ENCODE results near the gene RNF32. TPM values are rescaled to one million over a fixed set of nuclear protein-coding genes. Genes with fewer than 3 reads are reported as not detected.

RNF32 gene
- total RNA-seq, 6 donors from 2014 or later = 1.1 to 4.0 (median 2.6) TPM; not detected in 1

DNA sequence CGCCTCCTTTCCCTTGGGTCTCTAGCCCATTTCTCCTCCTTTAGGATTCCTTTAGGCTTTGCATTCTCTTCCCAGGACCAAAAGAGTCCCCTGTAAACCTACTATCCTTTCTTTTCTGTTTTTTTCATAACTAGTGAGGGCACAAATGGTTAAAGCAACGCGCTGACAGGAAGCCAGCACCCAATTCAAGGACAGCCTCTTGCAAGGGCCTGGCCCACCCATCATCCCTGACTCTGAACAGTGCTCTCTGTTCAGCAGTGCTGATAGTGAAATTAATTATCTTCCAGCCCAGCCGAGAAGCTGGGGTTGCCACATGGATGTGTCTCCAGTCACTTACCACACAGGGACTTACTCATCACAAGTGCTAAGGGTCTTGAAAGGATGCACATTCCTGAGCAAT lies 38.3 kb upstream of the RNF32 start:
- TF ChIP-seq POLR2A (IDR thresholded peaks at IDR 0.05) = no peak
- TF ChIP-seq POLR2AphosphoS5 (IDR thresholded peaks at IDR 0.05) = no peak
- H3K4me3 ChIP-seq = no peak overlapping the region
- no peak overlapping the region for H3K27ac ChIP-seq
- 91 to 95% methylated on average over 4 of the region's 4 CpGs for WGBS, 2 donors
- no peaks in the 10 kb centered on the region for H3K9me3 ChIP-seq
- ATAC-seq (ENCODE audit: low FRiP score in 2 of 2) (no peak), DNase-seq (no peak)
- H3K4me1 ChIP-seq = peaks cover 0 to 2% (median 1%) of the 10 kb centered on the region in 4 donors
- H3K36me3 ChIP-seq = no peaks in the 10 kb centered on the region
- no peaks in the 10 kb centered on the region for H3K27me3 ChIP-seq

DNA sequence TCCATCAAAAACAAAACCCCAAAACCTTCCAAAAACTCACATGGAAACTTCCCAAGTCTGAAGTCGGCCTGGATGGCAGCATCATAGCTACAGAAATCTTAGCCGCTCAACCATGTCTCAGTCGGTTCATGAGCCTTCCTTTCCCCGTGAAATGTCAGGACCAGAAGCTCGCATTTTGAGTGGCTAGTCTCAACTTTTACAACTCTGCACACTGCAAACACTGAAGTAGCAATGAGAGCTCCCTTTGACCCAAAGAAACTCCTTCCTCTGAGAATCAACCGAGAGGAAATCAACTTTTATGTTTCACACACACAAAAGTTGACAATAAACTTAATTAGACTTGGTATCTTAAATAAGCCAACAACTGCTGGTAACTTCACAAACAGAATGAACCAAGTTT lies 37.6 kb upstream of the RNF32 start:
- WGBS, 2 donors = 84% methylated on average over 6 of the region's 6 CpGs
- Histone ChIP-seq H3K27ac (no peak overlapping the region), H3K4me1 (peaks cover 0 to 9% (median 7%) of the 10 kb centered on the region in 4 donors), H3K4me3 (no peak overlapping the region), H3K27me3 (no peaks in the 10 kb centered on the region), H3K9me3 (no peaks in the 10 kb centered on the region), H3K36me3 (no peaks in the 10 kb centered on the region)
- DNase-seq (no peak), ATAC-seq (ENCODE audit: low FRiP score in 2 of 2) (no peak)
- TF ChIP-seq POLR2A (IDR thresholded peaks at IDR 0.05) (no peak), EP300 (IDR thresholded peaks at IDR 0.05) (no peak), POLR2AphosphoS5 (IDR thresholded peaks at IDR 0.05) (no peak)
- TF ChIP-seq, protein P1, sequence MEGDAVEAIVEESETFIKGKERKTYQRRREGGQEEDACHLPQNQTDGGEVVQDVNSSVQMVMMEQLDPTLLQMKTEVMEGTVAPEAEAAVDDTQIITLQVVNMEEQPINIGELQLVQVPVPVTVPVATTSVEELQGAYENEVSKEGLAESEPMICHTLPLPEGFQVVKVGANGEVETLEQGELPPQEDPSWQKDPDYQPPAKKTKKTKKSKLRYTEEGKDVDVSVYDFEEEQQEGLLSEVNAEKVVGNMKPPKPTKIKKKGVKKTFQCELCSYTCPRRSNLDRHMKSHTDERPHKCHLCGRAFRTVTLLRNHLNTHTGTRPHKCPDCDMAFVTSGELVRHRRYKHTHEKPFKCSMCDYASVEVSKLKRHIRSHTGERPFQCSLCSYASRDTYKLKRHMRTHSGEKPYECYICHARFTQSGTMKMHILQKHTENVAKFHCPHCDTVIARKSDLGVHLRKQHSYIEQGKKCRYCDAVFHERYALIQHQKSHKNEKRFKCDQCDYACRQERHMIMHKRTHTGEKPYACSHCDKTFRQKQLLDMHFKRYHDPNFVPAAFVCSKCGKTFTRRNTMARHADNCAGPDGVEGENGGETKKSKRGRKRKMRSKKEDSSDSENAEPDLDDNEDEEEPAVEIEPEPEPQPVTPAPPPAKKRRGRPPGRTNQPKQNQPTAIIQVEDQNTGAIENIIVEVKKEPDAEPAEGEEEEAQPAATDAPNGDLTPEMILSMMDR (IDR thresholded peaks at IDR 0.05) = no peak

DNA sequence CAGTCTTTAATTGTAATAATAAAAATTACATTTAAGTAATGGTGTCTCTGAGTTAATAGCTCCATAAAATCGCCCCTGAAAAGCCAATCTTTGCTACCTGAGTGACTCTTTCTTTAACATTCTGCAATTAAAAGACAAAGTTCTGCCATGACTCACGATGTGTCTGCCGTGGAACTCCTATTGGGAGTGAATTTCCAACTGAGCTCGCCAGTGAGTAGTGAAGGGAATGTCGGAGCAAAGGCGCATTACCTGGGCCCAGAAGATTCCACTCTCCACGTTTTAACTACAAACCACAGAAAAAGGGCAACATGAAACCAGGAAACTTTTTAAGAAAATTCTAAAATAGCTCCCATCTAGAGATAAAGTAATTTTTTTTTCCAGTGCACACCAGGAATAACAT lies 36.9 kb upstream of the RNF32 start:
- DNase-seq (no peak), ATAC-seq (ENCODE audit: low FRiP score in 2 of 2) (no peak)
- TF ChIP-seq EP300 (IDR thresholded peaks at IDR 0.05) (no peak), POLR2A (IDR thresholded peaks at IDR 0.05) (no peak), POLR2AphosphoS5 (IDR thresholded peaks at IDR 0.05) (no peak)
- TF ChIP-seq, protein P1 (IDR thresholded peaks at IDR 0.05) = no peak
- no peaks in the 10 kb centered on the region for H3K9me3 ChIP-seq
- H3K27me3 ChIP-seq = no peaks in the 10 kb centered on the region
- no peak overlapping the region for H3K27ac ChIP-seq
- 91 to 93% methylated on average over 7 of the region's 7 CpGs for WGBS, 2 donors
- peaks cover 0 to 15% (median 9%) of the 10 kb centered on the region in 4 donors for H3K4me1 ChIP-seq
- no peak overlapping the region for H3K4me3 ChIP-seq
- no peaks in the 10 kb centered on the region for H3K36me3 ChIP-seq

DNA sequence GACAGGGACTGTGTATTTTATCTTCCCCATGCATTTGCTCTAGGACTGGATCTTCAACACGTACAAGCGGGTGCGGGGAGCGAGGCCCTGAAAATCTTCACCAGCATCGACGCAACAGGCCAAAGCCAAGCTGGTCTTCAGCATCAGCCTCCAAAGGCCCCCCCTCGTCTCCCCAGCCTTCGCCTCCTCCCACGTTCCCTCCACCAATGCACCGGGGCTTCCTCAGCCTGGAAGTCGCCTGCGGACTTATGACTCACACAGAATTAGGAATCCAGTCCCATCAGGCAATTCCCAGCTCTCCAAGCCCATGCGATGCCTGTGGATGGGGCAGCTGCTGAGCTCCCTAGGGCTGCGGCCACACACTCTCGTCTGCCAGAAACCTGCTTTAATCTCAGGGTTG lies 36.3 kb upstream of the RNF32 start:
- DNase-seq (peak in 1 of 2 donors; percentile 22), ATAC-seq (ENCODE audit: low FRiP score in 2 of 2) (no peak)
- Histone ChIP-seq H3K27me3 (no peaks in the 10 kb centered on the region), H3K9me3 (no peaks in the 10 kb centered on the region), H3K4me1 (peaks cover 5 to 22% (median 15%) of the 10 kb centered on the region in 4 donors), H3K4me3 (no peak overlapping the region), H3K36me3 (no peaks in the 10 kb centered on the region), H3K27ac (no peak overlapping the region)
- whole genome bisulfite sequencing, 2 donors = 88 to 95% methylated on average over 14 to 15 of the region's 15 CpGs
- TF ChIP-seq, protein P1 (IDR thresholded peaks at IDR 0.05) = no peak
- TF ChIP-seq POLR2A (IDR thresholded peaks at IDR 0.05) = no peak
- TF ChIP-seq EP300 (IDR thresholded peaks at IDR 0.05) = no peak
- TF ChIP-seq POLR2AphosphoS5 (IDR thresholded peaks at IDR 0.05) = no peak

DNA sequence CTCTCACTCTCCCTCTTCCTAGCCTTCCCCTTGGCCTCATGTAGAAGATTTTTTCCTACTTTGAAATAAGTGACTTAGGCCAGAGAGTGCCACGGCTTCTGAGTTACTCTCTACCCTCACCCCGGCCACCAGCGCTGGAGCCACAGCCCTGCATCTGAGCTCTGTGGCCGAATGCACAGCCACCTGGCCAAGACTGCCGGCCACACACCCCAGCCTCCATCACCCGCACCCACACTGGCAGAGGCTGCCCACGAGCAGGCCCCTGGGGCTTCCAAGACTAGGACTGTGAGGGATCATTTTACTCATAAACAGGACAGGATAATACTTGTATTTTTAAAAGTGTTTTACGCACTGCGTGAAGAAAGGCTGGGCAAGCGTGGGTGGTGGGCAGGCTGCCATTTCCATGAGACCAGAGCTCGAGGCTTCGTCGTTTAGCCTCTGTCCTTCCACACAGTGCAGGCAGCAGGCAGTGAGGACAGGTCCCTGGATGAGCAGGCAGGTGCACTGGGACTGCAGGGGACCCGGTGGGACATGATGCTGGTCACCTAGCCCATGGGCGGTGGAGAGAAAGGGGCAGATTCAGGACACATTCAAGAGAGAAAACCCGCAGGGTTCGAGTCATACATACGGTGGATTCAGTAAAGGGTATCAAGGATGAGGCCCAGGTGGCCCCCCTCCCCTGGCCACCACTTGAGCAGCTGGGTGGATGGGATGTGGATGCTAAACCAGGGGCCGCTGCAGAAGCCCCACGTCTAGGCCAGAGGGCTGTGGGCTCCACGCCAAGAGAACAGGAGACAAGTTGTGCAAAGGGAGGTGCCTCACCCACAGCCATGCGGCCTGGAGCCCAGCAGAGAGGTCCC lies 35.5 kb upstream of the RNF32 start:
- H3K4me3 ChIP-seq = no peak overlapping the region
- H3K36me3 ChIP-seq = no peaks in the 10 kb centered on the region
- peak in 1 of 2 donors; percentile 51 for DNase-seq
- no peak overlapping the region for H3K27ac ChIP-seq
- H3K27me3 ChIP-seq = no peaks in the 10 kb centered on the region
- H3K4me1 ChIP-seq = peaks cover 13 to 26% (median 21%) of the 10 kb centered on the region in 4 donors
- no peak for ATAC-seq (ENCODE audit: low FRiP score in 2 of 2)
- no peaks in the 10 kb centered on the region for H3K9me3 ChIP-seq
- WGBS, 2 donors = 87 to 93% methylated on average over 22 of the region's 22 CpGs
- TF ChIP-seq EP300 (IDR thresholded peaks at IDR 0.05) (no peak), POLR2AphosphoS5 (IDR thresholded peaks at IDR 0.05) (no peak), POLR2A (IDR thresholded peaks at IDR 0.05) (no peak)
- TF ChIP-seq, protein P1 (IDR thresholded peaks at IDR 0.05) = no peak

Data from upper lobe of left lung (tissue), 6 donors.